Neuronal stem cell (in vitro differentiated cells): ENCODE results near the gene FAM76B.

ENCODE experiments used
- DNase-seq: peaks from one replicate; pipeline ENCODE4 v3.0.0-alpha.2; 2013; ENCODE audit warnings: low spot score
- H2AFZ ChIP-seq: one replicate; pipeline ENCODE4 v1.6.1; 2013; ENCODE audit warnings: mild to moderate bottlenecking, low read length, inconsistent platforms
- H2AK5ac ChIP-seq: 2 replicates; pipeline ENCODE4 v1.6.1; 2013; ENCODE audit warnings: low read depth, mild to moderate bottlenecking, inconsistent platforms, low read length, moderate library complexity, mixed read lengths
- H2BK120ac ChIP-seq: 2 replicates; pipeline ENCODE4 v1.6.1; 2013; ENCODE audit warnings: low read depth, mild to moderate bottlenecking, inconsistent platforms, low read length, moderate library complexity, mixed read lengths
- H2BK12ac ChIP-seq: one replicate; pipeline ENCODE4 v1.6.1; 2013; ENCODE audit warnings: low read length, inconsistent platforms
- H2BK15ac ChIP-seq: 2 replicates; pipeline ENCODE4 v1.6.1; 2013; ENCODE audit warnings: mild to moderate bottlenecking, low read length, inconsistent platforms, mixed read lengths
- H2BK5ac ChIP-seq: one replicate; pipeline ENCODE4 v1.6.1; 2013; ENCODE audit warnings: inconsistent platforms, mild to moderate bottlenecking, low read length, moderate library complexity
- H3K14ac ChIP-seq: one replicate; pipeline ENCODE4 v1.6.1; 2013; ENCODE audit warnings: low read length, inconsistent platforms
- H3K18ac ChIP-seq: 2 replicates; pipeline ENCODE4 v1.6.1; 2013; ENCODE audit warnings: low read length, inconsistent platforms
- H3K23ac ChIP-seq: 2 replicates; pipeline ENCODE4 v1.6.1; 2013; ENCODE audit warnings: low read depth, mild to moderate bottlenecking, mixed read lengths, low read length, inconsistent platforms; ENCODE audit not compliant: poor library complexity
- H3K27ac ChIP-seq: replicated peaks from 3 replicates; pipeline ENCODE4 v1.5.1; 2013; ENCODE audit warnings: low read length, inconsistent platforms
- H3K27me3 ChIP-seq, 3 experiments: 2 replicates each; pipeline ENCODE4 v1.6.1; 2013; ENCODE audit warnings: low read length in 3 of 3, mild to moderate bottlenecking in 2 of 3, inconsistent platforms in 1 of 3, low read depth in 1 of 3, mixed read lengths in 1 of 3, moderate library complexity in 1 of 3; ENCODE audit not compliant: control insufficient read depth in 3 of 3, insufficient read depth in 3 of 3
- H3K36me3 ChIP-seq, 2 donors: replicated peaks in 1 of 2; 2 replicates each; pipeline ENCODE4 v1.6.1; 2013; ENCODE audit warnings: low read length in 2 of 2; ENCODE audit not compliant: control insufficient read depth in 2 of 2, insufficient read depth in 2 of 2
- H3K4ac ChIP-seq: 2 replicates; pipeline ENCODE4 v1.6.1; 2013; ENCODE audit warnings: inconsistent platforms, mild to moderate bottlenecking, low read length, moderate library complexity
- H3K4me1 ChIP-seq, 2 donors: 1 replicate in 1 of 2; 2 replicates in 1 of 2; pipeline ENCODE4 v1.6.1; 2013; ENCODE audit warnings: low read length in 2 of 2, low read depth in 1 of 2; ENCODE audit not compliant: control insufficient read depth in 2 of 2, insufficient read depth in 1 of 2
- H3K4me2 ChIP-seq: one replicate; pipeline ENCODE4 v1.6.1; 2013; ENCODE audit warnings: mild to moderate bottlenecking, low read length, inconsistent platforms; ENCODE audit not compliant: insufficient read depth, poor library complexity, severe bottlenecking
- H3K4me3 ChIP-seq, 2 donors: 2 replicates each; pipeline ENCODE4 v1.5.1; 2013; ENCODE audit warnings: low read length in 2 of 2, mild to moderate bottlenecking in 2 of 2, inconsistent platforms in 1 of 2, moderate library complexity in 1 of 2
- H3K79me1 ChIP-seq: one replicate; pipeline ENCODE4 v1.6.1; 2013; ENCODE audit warnings: low read depth, mild to moderate bottlenecking, inconsistent platforms, low read length, moderate library complexity
- H3K9ac ChIP-seq: one replicate; pipeline ENCODE4 v1.6.1; 2013; ENCODE audit warnings: mild to moderate bottlenecking, low read depth, low read length, inconsistent platforms; ENCODE audit not compliant: poor library complexity
- H3K9me3 ChIP-seq, 2 donors: replicated peaks in 1 of 2; 2 replicates each; pipeline versions ENCODE3 to v1.6.1; 2013; ENCODE audit warnings: low read length in 2 of 2, mild to moderate bottlenecking in 2 of 2, inconsistent platforms in 1 of 2, low read depth in 1 of 2, mixed read lengths in 1 of 2, moderate library complexity in 1 of 2; ENCODE audit not compliant: control insufficient read depth in 2 of 2, insufficient read depth in 1 of 2
- H4K8ac ChIP-seq: one replicate; pipeline ENCODE4 v1.6.1; 2013; ENCODE audit warnings: low read depth, mild to moderate bottlenecking, inconsistent platforms, low read length, moderate library complexity
- H4K91ac ChIP-seq: one replicate; pipeline ENCODE4 v1.6.1; 2013; ENCODE audit warnings: low read length, low read depth, mild to moderate bottlenecking, inconsistent platforms; ENCODE audit not compliant: poor library complexity
- WGBS, 2 donors: extraction: QIAGEN DNeasy Blood & Tissue Kit; methylation state at CpG; one replicate each; pipeline ENCODE4 v1.1.7; 2013; ENCODE audit warnings: missing lambda C conversion rate in 2 of 2, mixed read lengths in 1 of 2; ENCODE audit not compliant: insufficient read length in 2 of 2, insufficient replicate concordance in 1 of 2; ENCODE audit errors: extremely low coverage in 2 of 2; 5-methylcytosine and 5-hydroxymethylcytosine counted together

The FAM76B gene

DNA sequence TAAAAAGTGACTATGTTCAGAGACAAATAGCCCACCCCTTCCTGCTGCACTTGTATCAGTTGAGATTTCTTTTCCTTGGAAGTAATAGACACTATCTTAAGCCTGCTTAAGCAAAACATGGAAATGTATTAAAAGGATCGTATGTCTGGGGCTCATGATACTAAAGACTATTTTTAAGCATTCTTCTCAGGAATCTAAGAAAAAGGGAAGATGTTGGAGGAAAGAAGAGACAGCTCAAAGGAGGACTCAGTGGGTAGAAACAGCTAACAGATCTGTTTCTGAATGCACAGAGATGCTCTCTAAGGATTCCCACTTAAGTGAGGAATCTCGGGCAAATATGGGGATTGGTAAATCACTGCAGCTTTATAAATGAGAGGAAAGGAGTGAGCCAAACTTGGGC is 62.5 kb downstream of the FAM76B start:
- H2BK15ac ChIP-seq = no peak overlapping the region
- no peak overlapping the region for H3K23ac ChIP-seq
- no peak overlapping the region for H3K18ac ChIP-seq
- no peaks in the 10 kb centered on the region for H3K9me3 ChIP-seq
- no peak overlapping the region for H2AFZ ChIP-seq
- H4K8ac ChIP-seq = no peak overlapping the region
- no peaks in the 10 kb centered on the region for H3K79me1 ChIP-seq
- H3K14ac ChIP-seq = no peak overlapping the region
- no peak overlapping the region for H2BK12ac ChIP-seq
- no peak overlapping the region for H4K91ac ChIP-seq
- no peaks in the 10 kb centered on the region for H3K27me3 ChIP-seq
- H3K9ac ChIP-seq = no peak overlapping the region
- no peak overlapping the region for H3K4me2 ChIP-seq
- H3K36me3 ChIP-seq = no peaks in the 10 kb centered on the region
- H2BK120ac ChIP-seq = no peak overlapping the region
- H3K4me3 ChIP-seq = no peak overlapping the region
- DNase-seq = no peak
- H3K4me1 ChIP-seq = no peaks in the 10 kb centered on the region
- H3K27ac ChIP-seq = no peak overlapping the region
- WGBS, 2 donors = no CpG with 5 or more reads among the region's 2 CpGs
- H2BK5ac ChIP-seq = no peak overlapping the region
- no peak overlapping the region for H2AK5ac ChIP-seq
- H3K4ac ChIP-seq = no peak overlapping the region

DNA sequence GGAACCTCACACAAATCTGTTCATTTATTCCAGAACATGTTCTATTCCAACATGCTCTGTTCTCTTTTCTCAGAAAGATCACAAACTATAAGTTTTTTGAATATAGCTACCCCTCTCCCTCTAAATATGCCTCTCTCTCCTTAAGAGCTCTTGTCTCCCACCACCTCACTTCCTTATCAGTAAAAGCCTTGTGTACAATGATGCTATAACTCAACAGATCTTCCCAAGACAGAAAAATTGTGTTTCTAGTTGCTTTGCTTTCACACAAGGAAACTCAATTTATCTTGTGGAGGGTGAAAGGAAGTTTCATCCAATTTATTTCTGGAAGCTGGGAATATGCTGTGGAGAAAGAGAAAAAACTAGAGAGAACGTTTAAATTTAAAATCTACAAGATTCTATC is 64.4 kb downstream of the FAM76B start:
- H3K27me3 ChIP-seq = no peaks in the 10 kb centered on the region
- no peak overlapping the region for H3K14ac ChIP-seq
- no peak overlapping the region for H2AK5ac ChIP-seq
- H3K9ac ChIP-seq = no peak overlapping the region
- DNase-seq = no peak
- H3K4ac ChIP-seq = no peak overlapping the region
- H3K36me3 ChIP-seq = no peaks in the 10 kb centered on the region
- no peak overlapping the region for H3K23ac ChIP-seq
- no peak overlapping the region for H2BK15ac ChIP-seq
- no peak overlapping the region for H2BK120ac ChIP-seq
- H3K4me2 ChIP-seq = no peak overlapping the region
- H2BK5ac ChIP-seq = no peak overlapping the region
- H3K4me3 ChIP-seq = no peak overlapping the region
- no peak overlapping the region for H2BK12ac ChIP-seq
- no peak overlapping the region for H3K27ac ChIP-seq
- no peak overlapping the region for H2AFZ ChIP-seq
- H3K9me3 ChIP-seq = no peaks in the 10 kb centered on the region
- H3K18ac ChIP-seq = no peak overlapping the region
- no peak overlapping the region for H4K91ac ChIP-seq
- no peaks in the 10 kb centered on the region for H3K79me1 ChIP-seq
- WGBS, 2 donors = no CpG with 5 or more reads among the region's 1 CpG
- no peaks in the 10 kb centered on the region for H3K4me1 ChIP-seq
- no peak overlapping the region for H4K8ac ChIP-seq

DNA sequence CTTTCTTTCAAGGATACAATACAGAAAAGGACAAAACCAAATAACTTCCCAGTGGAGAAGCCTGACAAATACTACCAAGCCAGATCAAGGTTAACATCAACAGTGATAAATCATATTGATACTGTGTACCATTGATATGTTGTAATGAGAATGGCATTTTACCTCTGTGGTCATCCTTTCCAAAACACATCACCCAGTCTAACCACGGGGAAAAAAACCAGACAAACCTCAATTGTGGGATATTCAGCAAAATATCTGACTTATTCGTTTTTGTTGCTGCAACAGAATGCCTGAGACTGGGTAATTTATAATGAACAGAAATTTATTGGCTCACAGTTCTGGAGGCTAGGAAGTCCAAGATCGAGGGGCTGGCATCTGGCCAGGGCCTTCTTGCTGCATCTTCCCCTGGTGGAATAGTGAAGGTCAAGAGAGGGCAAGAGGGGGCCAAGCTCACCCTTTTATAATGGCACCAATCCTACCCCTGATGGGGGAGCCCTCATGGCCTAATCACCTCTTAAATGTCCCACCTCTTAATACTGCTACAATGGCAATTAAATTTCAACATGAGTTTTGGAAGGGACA is 66.1 kb downstream of the FAM76B start:
- H3K36me3 ChIP-seq = no peaks in the 10 kb centered on the region
- H3K4ac ChIP-seq = no peak overlapping the region
- H2BK12ac ChIP-seq = no peak overlapping the region
- no peaks in the 10 kb centered on the region for H3K27me3 ChIP-seq
- H3K14ac ChIP-seq = no peak overlapping the region
- H2BK120ac ChIP-seq = no peak overlapping the region
- DNase-seq = no peak
- no peaks in the 10 kb centered on the region for H3K9me3 ChIP-seq
- no peak overlapping the region for H3K4me3 ChIP-seq
- H3K79me1 ChIP-seq = no peaks in the 10 kb centered on the region
- no peak overlapping the region for H4K8ac ChIP-seq
- no peaks in the 10 kb centered on the region for H3K4me1 ChIP-seq
- WGBS, 2 donors = no CpG with 5 or more reads among the region's 3 CpGs
- H2BK5ac ChIP-seq = no peak overlapping the region
- no peak overlapping the region for H4K91ac ChIP-seq
- H2AFZ ChIP-seq = no peak overlapping the region
- H3K18ac ChIP-seq = no peak overlapping the region
- no peak overlapping the region for H2AK5ac ChIP-seq
- no peak overlapping the region for H3K23ac ChIP-seq
- H2BK15ac ChIP-seq = no peak overlapping the region
- H3K9ac ChIP-seq = no peak overlapping the region
- H3K4me2 ChIP-seq = no peak overlapping the region
- no peak overlapping the region for H3K27ac ChIP-seq

DNA sequence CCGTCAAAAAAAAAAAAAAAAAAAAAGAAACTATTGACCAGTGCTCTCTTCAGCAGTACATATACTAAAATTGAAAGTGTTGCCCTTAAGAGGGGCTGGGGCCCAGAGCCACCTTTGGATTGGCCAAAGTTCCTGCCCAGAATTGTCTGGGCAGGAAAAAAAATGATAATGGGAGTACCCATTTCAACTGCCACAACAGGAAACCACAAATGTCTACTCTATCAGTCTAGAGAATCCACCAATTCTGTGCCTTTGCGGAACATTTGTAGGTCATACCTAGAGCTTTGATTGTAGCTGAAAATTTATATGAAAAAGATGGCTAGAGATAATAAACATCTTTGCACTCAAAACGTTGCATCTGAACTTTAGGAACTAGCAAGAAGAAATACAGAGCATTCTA is 69.4 kb downstream of the FAM76B start:
- no peak overlapping the region for H2BK12ac ChIP-seq
- H3K18ac ChIP-seq = no peak overlapping the region
- H3K4me3 ChIP-seq = no peak overlapping the region
- H3K9me3 ChIP-seq = no peaks in the 10 kb centered on the region
- no CpG with 5 or more reads among the region's 3 CpGs for WGBS, 2 donors
- no peak overlapping the region for H2BK120ac ChIP-seq
- no peak overlapping the region for H2AFZ ChIP-seq
- H4K8ac ChIP-seq = no peak overlapping the region
- no peak overlapping the region for H2BK15ac ChIP-seq
- H3K27ac ChIP-seq = no peak overlapping the region
- no peaks in the 10 kb centered on the region for H3K27me3 ChIP-seq
- no peak overlapping the region for H4K91ac ChIP-seq
- H3K14ac ChIP-seq = no peak overlapping the region
- H3K4me2 ChIP-seq = no peak overlapping the region
- DNase-seq = no peak
- H3K4me1 ChIP-seq = peaks cover 2 to 3% of the 10 kb centered on the region in 2 donors
- no peaks in the 10 kb centered on the region for H3K36me3 ChIP-seq
- no peak overlapping the region for H2AK5ac ChIP-seq
- no peak overlapping the region for H3K9ac ChIP-seq
- H3K4ac ChIP-seq = no peak overlapping the region
- no peaks in the 10 kb centered on the region for H3K79me1 ChIP-seq
- H2BK5ac ChIP-seq = no peak overlapping the region
- no peak overlapping the region for H3K23ac ChIP-seq
